Stimulated activated CD4-positive, alpha-beta T cell treated with anti-CD3 and anti-CD28 coated beads, TNF-alpha, amount 100 ng/mL, for 48 hours (primary cell): ENCODE results near the gene CLEC5A.
"Not testable (repeated sequence)": the region's sequence is repeated elsewhere in the genome, so short reads cannot be mapped to it uniquely, and the experiment has no call there.

Source experiments
- DNase-seq, 3 donors: peaks; one replicate each; pipeline ENCODE4 v3.0.0-alpha.2; 2020; ENCODE audit warnings: low read depth in 3 of 3

Gene CLEC5A

GRCh38 chr7:141949021-141949420 lies 2.2 kb upstream of the CLEC5A start:
- no peak for DNase-seq

GRCh38 chr7:141945356-141945755 lies 1.4 kb downstream of the CLEC5A start:
- peak in 1 of 3 donors; percentile 1 for DNase-seq

- no peak for DNase-seq
These were observed 2.0 kb downstream of the CLEC5A start for GRCh38 chr7:141944811-141945210.

- no peak for DNase-seq
These were observed 2.9 kb downstream of the CLEC5A start for GRCh38 chr7:141943846-141944245.

- DNase-seq, result no peak
These were observed 5.7 kb downstream of the CLEC5A start for GRCh38 chr7:141941075-141941474.

GRCh38 chr7:141930211-141930610 lies 16.6 kb downstream of the CLEC5A start:
- no peak for DNase-seq

GRCh38 chr7:141928845-141929195 lies 18.0 kb downstream of the CLEC5A start:
- DNase-seq, result no peak

GRCh38 chr7:141928146-141928844 lies 18.5 kb downstream of the CLEC5A start:
- no peak for DNase-seq

- DNase-seq, result no peak
These were observed 26.5 kb downstream of the CLEC5A start for GRCh38 chr7:141920281-141920680.

- no peak for DNase-seq
These were observed 30.7 kb downstream of the CLEC5A start, which contains the start of gene OR9A4 for GRCh38 chr7:141916099-141916498. OR9A4 (plus strand) TSS chr7:141916399; CDS start chr7:141918876, 2,477 bp downstream.

GRCh38 chr7:141915565-141915964 lies 31.2 kb downstream of the CLEC5A start:
- DNase-seq, result no peak

- no peak for DNase-seq
These were observed 35.4 kb downstream of the CLEC5A start for GRCh38 chr7:141911391-141911790.

- no peak for DNase-seq
These were observed 40.5 kb downstream of the CLEC5A start for GRCh38 chr7:141906285-141906684.

- DNase-seq, result not testable (repeated sequence)
These were observed 47.4 kb downstream of the CLEC5A start for GRCh38 chr7:141899366-141899765.

- no peak for DNase-seq
These were observed 55.4 kb downstream of the CLEC5A start for GRCh38 chr7:141891336-141891735.

GRCh38 chr7:141889321-141889720 lies 57.5 kb downstream of the CLEC5A start:
- DNase-seq, result no peak

GRCh38 chr7:141884539-141885225 lies 62.1 kb downstream of the CLEC5A start:
- DNase-seq, result no peak

- DNase-seq, result no peak
These were observed 65.8 kb downstream of the CLEC5A start for GRCh38 chr7:141880960-141881359.

GRCh38 chr7:141877365-141877764 lies 69.4 kb downstream of the CLEC5A start:
- DNase-seq, result no peak
